Measurements from ENCODE around the gene XYLT1. TPM values are rescaled to one million over a fixed set of nuclear protein-coding genes. Genes with fewer than 3 reads are reported as not detected.

Gene XYLT1
- total RNA-seq, 2 experiments from 2014 or later, result 7.3 to 8.9 TPM

DNA sequence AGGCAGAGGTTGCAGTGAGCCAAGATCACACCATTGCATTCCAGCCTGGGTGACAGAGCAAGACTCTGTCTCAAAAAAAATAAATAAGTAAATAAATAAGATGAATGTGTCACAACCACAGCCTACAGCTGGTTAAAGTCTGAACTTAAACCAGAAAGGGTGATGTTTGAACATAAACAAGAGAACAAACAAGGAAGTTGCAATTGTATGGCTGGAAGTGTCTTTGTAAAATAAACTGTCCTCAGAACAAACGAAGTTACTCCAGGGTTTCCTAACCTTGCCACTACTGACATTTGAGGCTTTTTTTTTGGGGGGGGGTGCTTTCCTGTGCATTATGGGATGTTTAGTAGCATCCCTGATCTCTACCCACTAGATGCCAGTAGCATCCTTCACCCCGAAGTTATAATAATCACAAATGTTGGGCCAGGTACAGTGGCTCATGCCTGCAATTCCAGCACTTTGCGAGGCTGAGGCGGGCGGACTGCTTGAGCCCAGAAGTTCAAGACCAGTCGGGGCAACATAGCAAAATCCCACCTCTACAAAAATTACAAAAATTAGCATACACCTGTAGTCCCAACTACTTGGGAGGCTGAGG, 119.2 kb downstream of the XYLT1 start:
- H3K27ac Mint-ChIP-seq, result no peak overlapping the region

DNA sequence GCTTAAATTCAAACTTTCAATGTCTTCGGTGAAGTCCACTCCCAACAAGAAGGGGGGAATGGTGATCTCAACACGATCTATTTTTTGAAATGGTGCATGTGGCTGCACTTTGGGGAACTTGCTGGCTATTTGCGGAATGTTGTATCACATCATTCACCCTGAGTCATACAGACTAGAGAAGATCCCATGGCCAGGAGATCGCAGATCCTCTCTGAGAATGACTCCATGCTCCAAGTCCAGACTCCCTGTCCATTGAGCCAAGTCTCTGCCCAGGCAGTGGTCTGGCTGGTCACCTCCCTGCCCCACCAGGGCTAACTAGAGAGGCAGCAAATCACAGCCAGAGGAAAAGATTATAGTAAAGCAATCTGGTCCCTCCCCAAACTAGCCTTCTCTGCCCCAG, 120.6 kb downstream of the XYLT1 start:
- ChIA-PET CTCF (no interaction called here), POLR2A (no interaction called here)
- DNase-seq (no peak), ATAC-seq (no peak)
- TF ChIP-seq, protein P1, sequence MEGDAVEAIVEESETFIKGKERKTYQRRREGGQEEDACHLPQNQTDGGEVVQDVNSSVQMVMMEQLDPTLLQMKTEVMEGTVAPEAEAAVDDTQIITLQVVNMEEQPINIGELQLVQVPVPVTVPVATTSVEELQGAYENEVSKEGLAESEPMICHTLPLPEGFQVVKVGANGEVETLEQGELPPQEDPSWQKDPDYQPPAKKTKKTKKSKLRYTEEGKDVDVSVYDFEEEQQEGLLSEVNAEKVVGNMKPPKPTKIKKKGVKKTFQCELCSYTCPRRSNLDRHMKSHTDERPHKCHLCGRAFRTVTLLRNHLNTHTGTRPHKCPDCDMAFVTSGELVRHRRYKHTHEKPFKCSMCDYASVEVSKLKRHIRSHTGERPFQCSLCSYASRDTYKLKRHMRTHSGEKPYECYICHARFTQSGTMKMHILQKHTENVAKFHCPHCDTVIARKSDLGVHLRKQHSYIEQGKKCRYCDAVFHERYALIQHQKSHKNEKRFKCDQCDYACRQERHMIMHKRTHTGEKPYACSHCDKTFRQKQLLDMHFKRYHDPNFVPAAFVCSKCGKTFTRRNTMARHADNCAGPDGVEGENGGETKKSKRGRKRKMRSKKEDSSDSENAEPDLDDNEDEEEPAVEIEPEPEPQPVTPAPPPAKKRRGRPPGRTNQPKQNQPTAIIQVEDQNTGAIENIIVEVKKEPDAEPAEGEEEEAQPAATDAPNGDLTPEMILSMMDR (IDR thresholded peaks at IDR 0.05), result no peak
- Mint-ChIP-seq H3K4me3 (no peak overlapping the region), H3K9me3 (no peaks in the 10 kb centered on the region), H3K36me3 (ENCODE audit: low read depth) (no peaks in the 10 kb centered on the region), H3K4me1 (ENCODE audit: low read depth) (peaks cover 52% of the 10 kb centered on the region), H3K27ac (no peak overlapping the region), H3K27me3 (no peaks in the 10 kb centered on the region)
- intact Hi-C loops (cut with micrococcal nuclease), result no loop called here

More for the DNA sequence above, 119.2 kb downstream of the XYLT1 start:
- DNase-seq (no peak), ATAC-seq (no peak)
- POLR2A ChIA-PET, result no interaction called here
- TF ChIP-seq, protein P1 (IDR thresholded peaks at IDR 0.05), result no peak
- H3K9me3 Mint-ChIP-seq, result no peaks in the 10 kb centered on the region
- intact Hi-C loops (cut with micrococcal nuclease), result no loop called here
- H3K36me3 Mint-ChIP-seq (ENCODE audit: low read depth), result no peaks in the 10 kb centered on the region
- no peaks in the 10 kb centered on the region for H3K27me3 Mint-ChIP-seq
- CTCF ChIA-PET, result no interaction called here
- H3K4me1 Mint-ChIP-seq (ENCODE audit: low read depth), result peaks cover 46% of the 10 kb centered on the region
- H3K4me3 Mint-ChIP-seq, result no peak overlapping the region

DNA sequence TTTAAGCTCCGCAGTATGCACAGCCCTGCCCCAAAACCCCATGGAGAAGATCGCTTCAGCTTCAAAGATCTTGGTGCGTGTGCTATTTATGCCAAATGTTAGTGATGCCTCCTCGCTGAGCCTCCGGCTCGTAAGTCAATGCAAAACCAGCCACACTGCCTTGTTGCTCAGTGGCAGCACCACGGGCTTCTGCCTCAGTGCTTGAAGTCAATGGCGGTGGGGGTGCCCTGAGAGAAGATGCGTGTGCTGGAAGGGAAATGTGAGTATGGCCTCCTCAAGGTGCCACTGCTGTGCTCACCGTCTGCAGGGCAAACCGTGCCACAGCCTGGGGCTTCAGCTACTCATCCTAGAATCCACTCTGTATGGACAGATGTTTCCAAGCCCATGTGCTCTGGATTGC, 121.9 kb downstream of the XYLT1 start:
- ChIA-PET POLR2A (interaction anchor here (4.5 kb wide), 1 partner anchor 11 kb away, joined by 25 read pairs; no protein-coding TSS in a partner anchor), CTCF (interaction anchor here (0.9 kb wide), 1 partner anchor 43 kb away, joined by 4 read pairs; no protein-coding TSS in a partner anchor)
- TF ChIP-seq, protein P1 (IDR thresholded peaks at IDR 0.05), result no peak
- DNase-seq (no peak), ATAC-seq (no peak)
- Mint-ChIP-seq H3K27me3 (no peaks in the 10 kb centered on the region), H3K9me3 (no peaks in the 10 kb centered on the region), H3K4me3 (no peak overlapping the region), H3K4me1 (ENCODE audit: low read depth) (peaks cover 61% of the 10 kb centered on the region), H3K36me3 (ENCODE audit: low read depth) (peaks cover 1% of the 10 kb centered on the region), H3K27ac (no peak overlapping the region)
- intact Hi-C loops (cut with micrococcal nuclease), result no loop called here

DNA sequence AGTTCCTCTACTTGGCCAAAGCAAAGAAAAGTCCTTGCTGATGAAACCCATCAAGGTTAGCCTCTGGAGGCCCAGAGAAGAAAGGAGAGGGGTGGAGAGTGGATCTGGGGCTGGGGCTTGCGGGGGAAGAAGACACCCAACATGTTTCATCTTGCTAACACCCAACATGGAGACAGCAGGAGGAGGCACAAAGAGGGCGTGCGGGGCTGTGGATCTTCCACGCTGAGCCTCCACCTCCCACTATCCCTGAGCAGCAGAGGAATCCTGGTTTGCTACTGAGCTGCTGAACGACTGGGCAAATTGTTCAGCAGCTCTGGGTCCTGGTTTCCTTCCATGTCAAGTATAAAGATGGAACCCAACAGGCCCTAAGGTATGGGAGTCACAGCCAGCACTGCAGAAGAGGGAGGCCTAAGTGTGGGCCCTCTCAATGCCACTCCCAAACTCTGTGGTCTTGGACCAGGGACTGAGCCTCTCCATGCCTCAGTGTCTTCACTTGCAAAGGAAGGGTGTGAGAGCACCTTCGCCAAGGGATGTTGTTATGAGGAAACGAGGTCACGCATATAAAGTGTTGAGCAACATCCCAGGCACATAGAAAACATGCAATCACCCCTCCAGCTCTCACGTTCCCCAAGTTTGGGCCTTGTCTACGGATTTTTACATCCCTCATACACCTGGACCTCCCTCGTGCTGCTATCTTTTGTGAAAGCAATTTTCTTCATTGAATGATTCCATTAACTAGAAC, 122.5 kb downstream of the XYLT1 start:
- intact Hi-C loops (cut with micrococcal nuclease), result no loop called here
- no peak for ATAC-seq
- peaks cover 64% of the 10 kb centered on the region for H3K4me1 Mint-ChIP-seq (ENCODE audit: low read depth)
- peaks cover 2% of the 10 kb centered on the region for H3K36me3 Mint-ChIP-seq (ENCODE audit: low read depth)
- no peak for DNase-seq
- no peaks in the 10 kb centered on the region for H3K9me3 Mint-ChIP-seq
- TF ChIP-seq, protein P1 (IDR thresholded peaks at IDR 0.05), result no peak
- H3K4me3 Mint-ChIP-seq, result no peak overlapping the region
- H3K27me3 Mint-ChIP-seq, result no peaks in the 10 kb centered on the region
- peak overlapping the region; percentile 95 for H3K27ac Mint-ChIP-seq
- ChIA-PET POLR2A (interaction anchor here (1.3 to 4.5 kb wide), 3 partner anchors 11 to 36 kb away, joined by 3 to 25 read pairs (median 3); no protein-coding TSS in a partner anchor), CTCF (interaction anchor here (0.9 to 1.8 kb wide), 2 partner anchors 11 to 42 kb away, joined by 4 to 10 read pairs; no protein-coding TSS in a partner anchor)

DNA sequence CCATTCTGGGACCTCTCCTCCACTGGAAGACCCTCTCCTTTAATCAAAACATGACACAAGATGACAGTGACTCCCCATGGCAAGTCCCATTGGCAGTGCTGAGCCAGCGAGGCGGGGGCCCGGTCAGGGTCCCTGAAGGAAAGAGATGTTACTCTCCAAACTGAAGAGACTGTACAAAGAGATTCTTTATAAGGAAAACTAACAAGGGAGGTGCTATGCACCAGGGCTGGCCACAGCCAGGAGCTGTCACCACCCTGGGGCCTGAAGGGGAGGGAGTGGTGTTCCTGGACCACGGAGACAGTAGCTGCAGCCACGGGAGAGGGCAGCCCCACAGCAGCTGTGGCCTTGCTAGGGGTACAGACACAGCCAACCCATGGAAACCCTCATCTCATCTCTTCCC, 123.1 kb downstream of the XYLT1 start:
- peaks cover 2% of the 10 kb centered on the region for H3K36me3 Mint-ChIP-seq (ENCODE audit: low read depth)
- POLR2A ChIA-PET, result interaction anchor here (0.9 to 4.5 kb wide), 5 partner anchors 12 to 70 kb away, joined by 3 to 25 read pairs (median 4); no protein-coding TSS in a partner anchor
- DNase-seq, result no peak

More for the DNA sequence above, 123.1 kb downstream of the XYLT1 start:
- CTCF ChIA-PET, result interaction anchor here (0.7 to 1.8 kb wide), 3 partner anchors 12 to 175 kb away, joined by 3 to 10 read pairs (median 4); no protein-coding TSS in a partner anchor
- no peak for ATAC-seq
- Mint-ChIP-seq H3K4me1 (ENCODE audit: low read depth) (peaks cover 66% of the 10 kb centered on the region), H3K9me3 (no peaks in the 10 kb centered on the region), H3K4me3 (peak overlapping the region; percentile 38), H3K27ac (peak overlapping the region; percentile 95), H3K27me3 (no peaks in the 10 kb centered on the region)
- TF ChIP-seq, protein P1 (IDR thresholded peaks at IDR 0.05), result no peak
- intact Hi-C loops (cut with micrococcal nuclease), result no loop called here

Data from activated CD8-positive, alpha-beta T cell treated with anti-CD3 and anti-CD28 coated beads for 36 hours (primary cell).